HepG2 (cell line): Measurements from ENCODE around the gene KDM6B. TPM values are rescaled to one million over a fixed set of nuclear protein-coding genes. Genes with fewer than 3 reads are reported as not detected.

Source experiments
- CC2D1A ChIP-seq: sonication (generic); formaldehyde crosslinking; IDR thresholded peaks from 2 replicates; pipeline ENCODE4 v1.8.1; 2023; ENCODE audit warnings: mild to moderate bottlenecking, missing genetic modification reagents
- CEBPG ChIP-seq: IDR thresholded peaks from 2 replicates; pipeline ENCODE4 v1.6.1; 2016
- ETV5 ChIP-seq: IDR thresholded peaks from 2 replicates; pipeline ENCODE4 v1.6.1; 2018; ENCODE audit warnings: missing biosample characterization, missing genetic modification reagents, inconsistent platforms, borderline replicate concordance
- GTF3A ChIP-seq: sonication (generic); formaldehyde crosslinking; conservative IDR thresholded peaks from 2 replicates; pipeline ENCODE4 v1.4.0; 2020; ENCODE audit warnings: mild to moderate bottlenecking, missing genetic modification reagents
- KLF9 ChIP-seq: IDR thresholded peaks from 2 replicates; pipeline ENCODE4 v1.6.1; 2016; ENCODE audit warnings: low read depth
- MTF2 ChIP-seq: sonication (generic); formaldehyde crosslinking; IDR thresholded peaks from 2 replicates; pipeline ENCODE4 v1.5.0; 2020; ENCODE audit warnings: missing genetic modification reagents, borderline replicate concordance
- NFE2L1 ChIP-seq: sonication (generic); formaldehyde crosslinking; IDR thresholded peaks from 2 replicates; pipeline ENCODE4 v1.4.0; 2020; ENCODE audit warnings: missing genetic modification reagents, mild to moderate bottlenecking, borderline replicate concordance
- NFKB2 ChIP-seq: sonication (generic); formaldehyde crosslinking; IDR thresholded peaks from 2 replicates; pipeline ENCODE4 v1.4.0; 2020; ENCODE audit warnings: missing genetic modification reagents, borderline replicate concordance
- PAX8 ChIP-seq: sonication (generic); formaldehyde crosslinking; IDR thresholded peaks from 2 replicates; pipeline ENCODE4 v1.8.0; 2022; ENCODE audit warnings: mild to moderate bottlenecking, missing genetic modification reagents, borderline replicate concordance
- PHF5A ChIP-seq: IDR thresholded peaks from one replicate; pipeline ENCODE4 v1.6.1; 2018; ENCODE audit warnings: low read depth, missing genetic modification reagents; ENCODE audit not compliant: unreplicated experiment
- SRY ChIP-seq: sonication (generic); formaldehyde crosslinking; IDR thresholded peaks from 2 replicates; pipeline ENCODE4 v1.8.0; 2022; ENCODE audit warnings: mild to moderate bottlenecking, missing genetic modification reagents
- ZFP37 ChIP-seq: sonication (generic); formaldehyde crosslinking; IDR thresholded peaks from 2 replicates; pipeline ENCODE4 v1.4.0; 2020; ENCODE audit warnings: missing genetic modification reagents, borderline replicate concordance
- ZNF335 ChIP-seq: sonication (generic); formaldehyde crosslinking; IDR thresholded peaks from 2 replicates; pipeline ENCODE4 v1.4.0; 2020; ENCODE audit warnings: missing genetic modification reagents
- ZNF33A ChIP-seq: sonication (generic); formaldehyde crosslinking; IDR thresholded peaks from 2 replicates; pipeline ENCODE4 v1.5.1; 2020; ENCODE audit warnings: missing genetic modification reagents, mild to moderate bottlenecking, moderate library complexity, borderline replicate concordance
- ZNF451 ChIP-seq: sonication (generic); formaldehyde crosslinking; IDR thresholded peaks from 2 replicates; pipeline ENCODE4 v1.5.0; 2020; ENCODE audit warnings: mild to moderate bottlenecking, missing genetic modification reagents
- ZNF564 ChIP-seq: sonication (generic); formaldehyde crosslinking; IDR thresholded peaks from 2 replicates; pipeline ENCODE4 v1.8.1; 2023; ENCODE audit warnings: mild to moderate bottlenecking, missing genetic modification reagents
- ZNF570 ChIP-seq: sonication (generic); formaldehyde crosslinking; IDR thresholded peaks from 2 replicates; pipeline ENCODE4 v1.4.0; 2020; ENCODE audit warnings: mild to moderate bottlenecking, missing genetic modification reagents, borderline replicate concordance
- ZNF598 ChIP-seq: sonication (generic); formaldehyde crosslinking; IDR thresholded peaks from 2 replicates; pipeline ENCODE4 v1.5.1; 2020; ENCODE audit warnings: mild to moderate bottlenecking, missing genetic modification reagents, borderline replicate concordance
- ZNF615 ChIP-seq: sonication (generic); formaldehyde crosslinking; IDR thresholded peaks from 2 replicates; pipeline ENCODE4 v1.5.0; 2020; ENCODE audit warnings: mild to moderate bottlenecking, missing genetic modification reagents, borderline replicate concordance
- ZNF749 ChIP-seq: sonication (generic); formaldehyde crosslinking; IDR thresholded peaks from 2 replicates; pipeline ENCODE4 v1.8.0; 2022; ENCODE audit warnings: mild to moderate bottlenecking, missing genetic modification reagents, moderate library complexity, borderline replicate concordance
- ZNF776 ChIP-seq: sonication (generic); formaldehyde crosslinking; IDR thresholded peaks from 2 replicates; pipeline ENCODE4 v1.4.0; 2020; ENCODE audit warnings: mild to moderate bottlenecking, missing genetic modification reagents
- ZSCAN9 ChIP-seq: IDR thresholded peaks from 2 replicates; pipeline ENCODE4 v1.6.1; 2016; ENCODE audit warnings: borderline replicate concordance
- polyA plus RNA-seq, 8 experiments: library from polyadenylated mRNA; depleted of rRNA in 3 of 8; stranded (reverse) in 7 of 8; unstranded in 1 of 8; fragments of >200 nt; fragmentation: Illumina TruSeq in 4 of 8; extraction: Trizol in 4 of 8; gene quantifications; 2 replicates each; pipeline versions ENCODE4 v1.2.1 to v1.2.3, GENCODE V29; 2011 to 2016; ENCODE audit warnings: low read depth in 4 of 8, missing spikeins in 1 of 8, mixed read lengths in 1 of 8; ENCODE audit not compliant: insufficient read depth in 1 of 8
- total RNA-seq, 5 experiments: library from RNA; depleted of rRNA; stranded (reverse); fragments of >200 nt; fragmentation: Illumina TruSeq; extraction: Trizol; gene quantifications; 2 replicates each; pipeline ENCODE4 v1.2.3, GENCODE V29; 2016; ENCODE audit warnings: low read depth in 1 of 5
- TF ChIP-seq, protein P1 (sequence below): sonication (generic); formaldehyde crosslinking; conservative IDR thresholded peaks from 2 replicates; pipeline ENCODE4 v1.5.0; 2020; ENCODE audit warnings: missing genetic modification reagents
- TF ChIP-seq, protein P2 (sequence below): sonication (generic); formaldehyde crosslinking; IDR thresholded peaks from 2 replicates; pipeline ENCODE4 v1.9.0; 2021; ENCODE audit warnings: missing genetic modification reagents, borderline replicate concordance
- TF ChIP-seq, protein P3 (sequence below): IDR thresholded peaks from 2 replicates; pipeline ENCODE4 v1.6.1; 2016; ENCODE audit warnings: mild to moderate bottlenecking, missing biosample characterization, missing genetic modification reagents

KDM6B gene
- total and polyA plus RNA-seq, 2 of the 13 experiments (the other 11 are each of a cell fraction or from before 2014, with no cell fraction given) = 1.3 to 2.1 TPM

DNA sequence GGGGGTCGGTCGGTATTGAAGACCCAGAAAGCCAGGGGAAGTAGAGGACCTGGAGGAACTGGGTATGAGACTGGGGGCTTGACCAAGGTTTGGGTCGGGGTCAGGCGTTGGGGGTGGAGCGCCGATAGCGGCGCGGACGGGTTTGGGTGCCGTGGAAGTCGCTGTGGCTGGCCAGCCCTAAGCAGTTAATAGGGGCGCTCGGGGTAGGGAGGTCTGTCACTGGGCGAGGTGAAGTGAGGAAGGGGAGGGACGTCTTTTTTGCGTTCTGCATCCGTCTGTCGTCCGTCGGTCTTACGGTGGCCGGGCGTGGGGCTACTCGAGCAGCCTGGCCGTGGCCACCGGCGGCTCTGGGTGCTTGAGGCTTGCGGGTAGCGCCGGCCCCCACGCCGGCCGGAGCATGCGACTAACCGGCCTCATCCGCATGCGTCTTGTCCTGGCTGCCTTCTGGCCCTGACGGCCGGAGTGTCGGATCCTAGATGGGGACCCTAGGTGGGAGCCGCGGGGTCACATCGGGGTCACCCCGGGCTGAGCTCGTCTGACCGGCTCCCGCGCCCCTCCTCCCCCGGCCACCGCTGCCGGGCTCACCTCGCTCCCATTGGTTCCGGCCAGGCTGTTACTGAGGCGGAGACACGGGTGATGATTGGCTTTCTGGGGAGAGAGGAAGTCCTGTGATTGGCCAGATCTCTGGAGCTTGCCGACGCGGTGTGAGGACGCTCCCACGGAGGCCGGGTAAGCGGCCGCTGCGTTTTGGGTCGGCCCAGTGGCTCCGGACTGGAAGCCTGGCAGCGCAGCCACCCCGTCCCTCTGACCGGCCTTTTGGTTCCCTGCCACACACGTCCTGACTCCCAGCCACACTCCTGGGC, 10.5 kb downstream of the KDM6B start (continued):
- peak; percentile 64; the same call in 1 of the 2 replicates for TF ChIP-seq NFKB2 (CRISPR knock-in tag)
- TF ChIP-seq, protein P1, sequence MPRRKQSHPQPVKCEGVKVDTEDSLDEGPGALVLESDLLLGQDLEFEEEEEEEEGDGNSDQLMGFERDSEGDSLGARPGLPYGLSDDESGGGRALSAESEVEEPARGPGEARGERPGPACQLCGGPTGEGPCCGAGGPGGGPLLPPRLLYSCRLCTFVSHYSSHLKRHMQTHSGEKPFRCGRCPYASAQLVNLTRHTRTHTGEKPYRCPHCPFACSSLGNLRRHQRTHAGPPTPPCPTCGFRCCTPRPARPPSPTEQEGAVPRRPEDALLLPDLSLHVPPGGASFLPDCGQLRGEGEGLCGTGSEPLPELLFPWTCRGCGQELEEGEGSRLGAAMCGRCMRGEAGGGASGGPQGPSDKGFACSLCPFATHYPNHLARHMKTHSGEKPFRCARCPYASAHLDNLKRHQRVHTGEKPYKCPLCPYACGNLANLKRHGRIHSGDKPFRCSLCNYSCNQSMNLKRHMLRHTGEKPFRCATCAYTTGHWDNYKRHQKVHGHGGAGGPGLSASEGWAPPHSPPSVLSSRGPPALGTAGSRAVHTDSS (CRISPR knock-in tag) = no peak
- peak; percentile 50; the same call in 1 of the 2 replicates for TF ChIP-seq ZNF598 (CRISPR knock-in tag)
- no peak for TF ChIP-seq ZNF451
- TF ChIP-seq ZNF776 (CRISPR knock-in tag) = no peak
- TF ChIP-seq, protein P2, sequence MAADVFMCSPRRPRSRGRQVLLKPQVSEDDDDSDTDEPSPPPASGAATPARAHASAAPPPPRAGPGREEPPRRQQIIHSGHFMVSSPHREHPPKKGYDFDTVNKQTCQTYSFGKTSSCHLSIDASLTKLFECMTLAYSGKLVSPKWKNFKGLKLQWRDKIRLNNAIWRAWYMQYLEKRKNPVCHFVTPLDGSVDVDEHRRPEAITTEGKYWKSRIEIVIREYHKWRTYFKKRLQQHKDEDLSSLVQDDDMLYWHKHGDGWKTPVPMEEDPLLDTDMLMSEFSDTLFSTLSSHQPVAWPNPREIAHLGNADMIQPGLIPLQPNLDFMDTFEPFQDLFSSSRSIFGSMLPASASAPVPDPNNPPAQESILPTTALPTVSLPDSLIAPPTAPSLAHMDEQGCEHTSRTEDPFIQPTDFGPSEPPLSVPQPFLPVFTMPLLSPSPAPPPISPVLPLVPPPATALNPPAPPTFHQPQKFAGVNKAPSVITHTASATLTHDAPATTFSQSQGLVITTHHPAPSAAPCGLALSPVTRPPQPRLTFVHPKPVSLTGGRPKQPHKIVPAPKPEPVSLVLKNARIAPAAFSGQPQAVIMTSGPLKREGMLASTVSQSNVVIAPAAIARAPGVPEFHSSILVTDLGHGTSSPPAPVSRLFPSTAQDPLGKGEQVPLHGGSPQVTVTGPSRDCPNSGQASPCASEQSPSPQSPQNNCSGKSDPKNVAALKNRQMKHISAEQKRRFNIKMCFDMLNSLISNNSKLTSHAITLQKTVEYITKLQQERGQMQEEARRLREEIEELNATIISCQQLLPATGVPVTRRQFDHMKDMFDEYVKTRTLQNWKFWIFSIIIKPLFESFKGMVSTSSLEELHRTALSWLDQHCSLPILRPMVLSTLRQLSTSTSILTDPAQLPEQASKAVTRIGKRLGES (CRISPR knock-in tag) = no peak
- 0 out of 2 replicates have a peak, but pooled peaks have one; percentile 42 for TF ChIP-seq ZNF564
- TF ChIP-seq CC2D1A (CRISPR knock-in tag) = no peak
- no peak for TF ChIP-seq KLF9 (CRISPR knock-in tag)
- TF ChIP-seq GTF3A = no peak
- TF ChIP-seq ZNF33A = 0 out of 2 replicates have a peak, but pooled peaks have one; percentile 28
- TF ChIP-seq ZSCAN9 (CRISPR knock-in tag) = no peak
- TF ChIP-seq, protein P3, sequence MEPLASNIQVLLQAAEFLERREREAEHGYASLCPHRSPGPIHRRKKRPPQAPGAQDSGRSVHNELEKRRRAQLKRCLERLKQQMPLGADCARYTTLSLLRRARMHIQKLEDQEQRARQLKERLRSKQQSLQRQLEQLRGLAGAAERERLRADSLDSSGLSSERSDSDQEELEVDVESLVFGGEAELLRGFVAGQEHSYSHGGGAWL (CRISPR knock-in tag) = 0 out of 2 replicates have a peak, but pooled peaks have one; percentile 2
- TF ChIP-seq CEBPG = no peak
- no peak for TF ChIP-seq ZNF570
- peak; percentile 37; the same call in 1 of the 2 replicates for TF ChIP-seq ETV5 (CRISPR knock-in tag)
- TF ChIP-seq SRY (CRISPR knock-in tag) = 0 out of 2 replicates have a peak, but pooled peaks have one; percentile 25
- TF ChIP-seq ZNF615 = no peak
- no peak for TF ChIP-seq NFE2L1 (CRISPR knock-in tag)
- TF ChIP-seq ZFP37 = no peak
- TF ChIP-seq MTF2 (CRISPR knock-in tag) = no peak
- TF ChIP-seq PHF5A (CRISPR knock-in tag) = no peak
- TF ChIP-seq ZNF749 (CRISPR knock-in tag) = no peak
- 0 out of 2 replicates have a peak, but pooled peaks have one; percentile 58 for TF ChIP-seq PAX8 (CRISPR knock-in tag)
- TF ChIP-seq ZNF335 (CRISPR knock-in tag) = 0 out of 2 replicates have a peak, but pooled peaks have one; percentile 19
